ENCODE results near the gene HPCAL1.

The HPCAL1 gene

GRCh38 chr2:10457846-10458598 lies 155.3 kb downstream of the HPCAL1 start:
- DNase-seq (ENCODE audit: low read depth, low spot score): no peak

- DNase-seq (ENCODE audit: low read depth, low spot score): no peak
Measured at GRCh38 chr2:10460366-10460796, 157.7 kb downstream of the HPCAL1 start.

- DNase-seq (ENCODE audit: low read depth, low spot score): no peak
Measured at GRCh38 chr2:10462178-10463083, 159.7 kb downstream of the HPCAL1 start.

DNA sequence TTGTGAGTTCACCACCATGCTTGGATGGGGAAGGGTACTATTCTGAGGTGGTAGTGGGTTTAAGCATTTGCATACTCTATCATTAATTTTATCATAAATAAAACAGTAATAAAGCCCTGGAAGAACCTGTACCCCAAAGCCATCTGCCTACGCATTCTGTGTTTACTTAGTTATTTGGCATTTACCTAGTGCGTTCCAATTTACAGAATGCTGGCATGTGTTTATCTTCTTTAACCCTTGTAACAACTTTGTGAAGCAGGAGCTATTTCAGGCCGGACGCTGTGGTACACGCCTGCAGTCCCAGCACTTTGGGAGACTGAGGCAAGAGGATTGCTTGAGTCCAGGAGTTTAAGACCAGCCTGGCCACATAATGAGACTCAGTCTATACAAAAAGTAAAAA lies 163.2 kb downstream of the HPCAL1 start:
- DNase-seq (ENCODE audit: low read depth, low spot score): no peak

GRCh38 chr2:10466801-10467200 lies 164.1 kb downstream of the HPCAL1 start:
- DNase-seq (ENCODE audit: low read depth, low spot score): no peak

- DNase-seq (ENCODE audit: low read depth, low spot score): no peak
Measured at GRCh38 chr2:10467401-10467800, 164.7 kb downstream of the HPCAL1 start.

GRCh38 chr2:10469301-10469700 lies 166.6 kb downstream of the HPCAL1 start:
- DNase-seq (ENCODE audit: low read depth, low spot score): no peak

- no peak for DNase-seq (ENCODE audit: low read depth, low spot score)
Measured at GRCh38 chr2:10469955-10470608, 167.4 kb downstream of the HPCAL1 start.

GRCh38 chr2:10471046-10471571 lies 168.4 kb downstream of the HPCAL1 start:
- DNase-seq (ENCODE audit: low read depth, low spot score): no peak

DNA sequence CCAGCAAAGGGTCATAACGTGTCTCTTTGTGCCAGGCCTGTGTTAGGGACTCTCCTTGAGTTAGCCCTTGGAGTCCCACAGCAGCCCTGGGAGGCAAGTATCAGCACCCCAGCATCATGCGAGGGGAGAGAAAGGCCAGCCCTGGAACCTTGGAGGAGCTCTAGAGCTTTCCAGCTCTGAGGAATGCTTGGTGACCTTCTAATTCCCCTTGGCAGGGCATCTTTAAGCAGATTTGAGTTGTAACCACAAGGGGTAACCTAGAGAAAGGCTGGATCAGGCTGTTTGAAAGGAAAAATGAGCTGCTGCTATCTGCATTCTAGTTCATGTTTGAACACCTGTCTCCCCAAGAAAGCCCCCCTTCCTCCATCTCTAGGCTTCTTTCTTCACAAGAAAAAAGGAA lies 169.3 kb downstream of the HPCAL1 start:
- DNase-seq (ENCODE audit: low read depth, low spot score): no peak

DNA sequence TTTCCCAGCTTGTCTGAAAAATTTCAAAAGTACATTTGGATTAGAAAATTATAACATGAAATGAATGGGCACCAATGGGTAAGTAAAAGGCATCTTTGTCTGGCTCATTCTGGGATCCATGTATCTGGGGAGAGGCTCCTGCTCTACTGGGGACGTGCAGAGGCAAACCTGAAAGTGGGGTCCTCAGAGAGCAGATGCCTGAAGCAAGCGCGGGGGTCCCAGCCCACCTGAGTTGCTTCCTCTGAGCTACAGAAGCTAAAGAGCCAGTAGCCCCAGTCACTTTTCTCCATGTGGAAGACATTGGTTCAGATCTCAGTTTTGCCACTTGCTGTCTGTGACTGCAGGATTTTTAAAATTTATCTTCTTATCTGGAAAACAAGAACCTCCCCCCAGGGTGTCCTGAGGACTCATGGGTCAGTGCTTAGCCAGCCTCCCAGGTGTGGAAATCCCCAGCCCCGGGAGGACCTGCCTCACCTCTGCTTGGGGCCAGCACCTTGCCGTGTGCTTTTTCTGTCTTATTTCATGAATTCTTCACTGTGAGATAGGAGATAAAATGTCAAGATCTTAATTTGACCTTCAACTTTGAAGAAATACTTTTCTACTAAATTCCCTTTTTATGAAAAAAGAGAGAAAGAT lies 170.5 kb downstream of the HPCAL1 start:
- no peak for DNase-seq (ENCODE audit: low read depth, low spot score)

DNA sequence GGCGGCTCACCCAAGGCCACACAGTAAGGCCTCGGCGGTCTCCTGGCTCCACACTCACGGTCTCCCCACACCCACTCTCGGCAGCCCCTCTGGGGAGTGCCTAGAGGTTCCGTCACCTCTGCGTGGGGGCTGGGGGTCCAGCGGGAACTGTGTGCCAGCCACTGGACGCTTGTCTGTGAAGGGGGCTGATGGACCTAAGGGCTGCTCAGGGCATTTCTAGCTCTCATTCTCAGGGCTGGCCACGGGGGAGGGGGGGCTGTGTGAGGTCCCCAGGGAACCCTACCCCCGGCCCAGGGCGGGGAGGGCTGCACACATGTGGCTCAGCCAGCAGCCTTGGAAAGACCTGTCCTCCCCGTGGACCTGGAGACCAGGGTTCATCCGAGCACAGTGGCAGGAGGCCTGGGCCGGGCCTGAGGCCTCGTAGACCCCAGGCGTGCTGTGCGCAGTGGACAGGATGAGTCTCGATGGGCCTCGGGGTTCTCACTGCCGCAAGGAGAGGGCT lies 172.6 kb downstream of the HPCAL1 start:
- no peak for DNase-seq (ENCODE audit: low read depth, low spot score)

- DNase-seq (ENCODE audit: low read depth, low spot score): no peak
Measured at GRCh38 chr2:10475811-10476660, 173.3 kb downstream of the HPCAL1 start.

- DNase-seq (ENCODE audit: low read depth, low spot score): no peak
Measured at GRCh38 chr2:10476723-10477442, 174.2 kb downstream of the HPCAL1 start.
